ENCODE results near the gene HAO1.
"Not testable (repeated sequence)": the region's sequence is repeated elsewhere in the genome, so short reads cannot be mapped to it uniquely, and the experiment has no call there.

HAO1 gene

GRCh38 chr20:7850775-7851490 is 89.3 kb downstream of the HAO1 start:
- no peak for DNase-seq

- no peak for DNase-seq
Measured at GRCh38 chr20:7849675-7850074, 90.6 kb downstream of the HAO1 start.

GRCh38 chr20:7848351-7848750 is 91.9 kb downstream of the HAO1 start:
- no peak for DNase-seq

- DNase-seq, result no peak
Measured at GRCh38 chr20:7843613-7844012, 96.6 kb downstream of the HAO1 start.

GRCh38 chr20:7841971-7842310 is 98.3 kb downstream of the HAO1 start:
- no peak for DNase-seq

- no peak for DNase-seq
Measured at GRCh38 chr20:7841291-7841970, 98.8 kb downstream of the HAO1 start.

GRCh38 chr20:7836076-7836475 is 104.2 kb downstream of the HAO1 start:
- no peak for DNase-seq

- DNase-seq, result not testable (repeated sequence)
Measured at GRCh38 chr20:7834441-7834840, 105.8 kb downstream of the HAO1 start.
